ENCODE data around the gene MRPL1. TPM values are rescaled to one million over a fixed set of nuclear protein-coding genes. Genes with fewer than 3 reads are reported as not detected.

The MRPL1 gene
- total and polyA plus RNA-seq, 2 of the 13 experiments (the other 11 are each of a cell fraction or from before 2014, with no cell fraction given) = 23.3 to 61.5 TPM

- TF ChIP-seq PREB (CRISPR knock-in tag; IDR thresholded peaks at IDR 0.05) (no peak), TEAD2 (CRISPR knock-in tag; IDR thresholded peaks at IDR 0.05) (no peak), TEF (CRISPR knock-in tag; IDR thresholded peaks at IDR 0.05) (no peak), SMARCE1 (IDR thresholded peaks at IDR 0.05; ENCODE audit: borderline replicate concordance) (no peak), MBNL3 (CRISPR knock-in tag; conservative IDR thresholded peaks at IDR 0.05) (no peak), SRSF4 (IDR thresholded peaks at IDR 0.05; ENCODE audit: low read depth, low read length, poor library complexity, severe bottlenecking) (no peak), KMT2B (CRISPR knock-in tag; IDR thresholded peaks at IDR 0.05) (no peak), MIER3 (CRISPR knock-in tag; IDR thresholded peaks at IDR 0.05; ENCODE audit: borderline replicate concordance) (0 out of 2 replicates have a peak, but pooled peaks have one; percentile 43), GPBP1L1 (CRISPR knock-in tag; IDR thresholded peaks at IDR 0.05) (no peak), PCBP2 (optimal IDR thresholded peaks at IDR 0.05; ENCODE audit: low read depth, low read length, poor library complexity, severe bottlenecking) (no peak), TBX3 (IDR thresholded peaks at IDR 0.05; ENCODE audit: borderline replicate concordance) (no peak), SNAI1 (CRISPR knock-in tag; IDR thresholded peaks at IDR 0.05; ENCODE audit: borderline replicate concordance) (no peak), NFYC (CRISPR knock-in tag; IDR thresholded peaks at IDR 0.05) (no peak), ZFX (CRISPR knock-in tag; IDR thresholded peaks at IDR 0.05; ENCODE audit: low read depth) (peak; percentile 65), HMGA1 (CRISPR knock-in tag; conservative IDR thresholded peaks at IDR 0.05) (no peak), ZMYM2 (CRISPR knock-in tag; IDR thresholded peaks at IDR 0.05) (peak; percentile 44; the same call in 1 of the 2 replicates), ZNF766 (CRISPR knock-in tag; IDR thresholded peaks at IDR 0.05; ENCODE audit: borderline replicate concordance) (no peak), BORCS8-MEF2B (CRISPR knock-in tag; IDR thresholded peaks at IDR 0.05) (no peak), NONO (IDR thresholded peaks at IDR 0.05) (no peak), NONO (CRISPR knock-in tag; conservative IDR thresholded peaks at IDR 0.05) (no peak; the same call in 1 of the 2 replicates), ZNF510 (CRISPR knock-in tag; IDR thresholded peaks at IDR 0.05; ENCODE audit: low read depth) (0 out of 2 replicates have a peak, but pooled peaks have one; percentile 5), ZKSCAN5 (CRISPR knock-in tag; IDR thresholded peaks at IDR 0.05) (no peak), AKAP8 (CRISPR knock-in tag; IDR thresholded peaks at IDR 0.05) (no peak), POLR2G (IDR thresholded peaks at IDR 0.05; ENCODE audit: low read depth, low read length) (no peak), FOSL1 (CRISPR knock-in tag; IDR thresholded peaks at IDR 0.05; ENCODE audit: borderline replicate concordance) (no peak), MEIS1 (CRISPR knock-in tag; IDR thresholded peaks at IDR 0.05; ENCODE audit: borderline replicate concordance) (peak; percentile 74; the same call in 1 of the 2 replicates), GATAD2A (CRISPR knock-in tag; IDR thresholded peaks at IDR 0.05) (peak; percentile 50; the same call in 1 of the 2 replicates), HDAC6 (IDR thresholded peaks at IDR 0.05; ENCODE audit: low read depth, low read length) (no peak), ZNF138 (CRISPR knock-in tag; IDR thresholded peaks at IDR 0.05; ENCODE audit: low read depth) (no peak), NFKB2 (CRISPR knock-in tag; IDR thresholded peaks at IDR 0.05; ENCODE audit: borderline replicate concordance) (no peak)
Observed at GRCh38 chr4:77817304-77818072, 45.1 kb upstream of the MRPL1 start (continued).
